ENCODE measurements around the gene GMPPB.

GRCh38 chr3:49715611-49716121, 8.1 kb downstream of the GMPPB start:
- TF ChIP-seq, protein P1, sequence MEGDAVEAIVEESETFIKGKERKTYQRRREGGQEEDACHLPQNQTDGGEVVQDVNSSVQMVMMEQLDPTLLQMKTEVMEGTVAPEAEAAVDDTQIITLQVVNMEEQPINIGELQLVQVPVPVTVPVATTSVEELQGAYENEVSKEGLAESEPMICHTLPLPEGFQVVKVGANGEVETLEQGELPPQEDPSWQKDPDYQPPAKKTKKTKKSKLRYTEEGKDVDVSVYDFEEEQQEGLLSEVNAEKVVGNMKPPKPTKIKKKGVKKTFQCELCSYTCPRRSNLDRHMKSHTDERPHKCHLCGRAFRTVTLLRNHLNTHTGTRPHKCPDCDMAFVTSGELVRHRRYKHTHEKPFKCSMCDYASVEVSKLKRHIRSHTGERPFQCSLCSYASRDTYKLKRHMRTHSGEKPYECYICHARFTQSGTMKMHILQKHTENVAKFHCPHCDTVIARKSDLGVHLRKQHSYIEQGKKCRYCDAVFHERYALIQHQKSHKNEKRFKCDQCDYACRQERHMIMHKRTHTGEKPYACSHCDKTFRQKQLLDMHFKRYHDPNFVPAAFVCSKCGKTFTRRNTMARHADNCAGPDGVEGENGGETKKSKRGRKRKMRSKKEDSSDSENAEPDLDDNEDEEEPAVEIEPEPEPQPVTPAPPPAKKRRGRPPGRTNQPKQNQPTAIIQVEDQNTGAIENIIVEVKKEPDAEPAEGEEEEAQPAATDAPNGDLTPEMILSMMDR (IDR thresholded peaks at IDR 0.05; ENCODE audit: low read length) = no peak
- TF ChIP-seq EZH2phosphoT487 (IDR thresholded peaks at IDR 0.05; ENCODE audit: low read length) = no peak

Data from MM.1S (cell line).